Left cardiac atrium (tissue), 4 donors: ENCODE data around the gene R3HDM4. TPM values are rescaled to one million over a fixed set of nuclear protein-coding genes. Genes with fewer than 3 reads are reported as not detected.

Experiments
- ATAC-seq, 2 donors: fragments of 200-7000 bp; cut with Tn5 transposase; one replicate each; pipeline ENCODE4 v1.9.1; 2020; ENCODE audit warnings: mild to moderate bottlenecking in 2 of 2, moderate library complexity in 2 of 2
- DNase-seq: peaks from one replicate; pipeline ENCODE4 v3.0.0-alpha.2; 2020
- intact Hi-C, 2 donors: fragments of 100-400 bp; cut with DNase I; formaldehyde crosslinking; loops; one replicate each; pipeline versions ENCODE4 v1.14.1 to v1.15.1; 2022 to 2023
- total RNA-seq, 2 donors: library from RNA; stranded (reverse); fragmentation: NEBNext Ultra II Directional; extraction: Animal tissue kit (Norgen Biotek cat#: 25700); gene quantifications; one replicate each; pipeline ENCODE4 v1.2.1, GENCODE V29; 2021
- donor health status: DM: no; HTN: yes; CAD: no.
- donor health status: DM: no; HTN: yes; CAD: no; lungs with severe emphysema.
- donor health status: DM: yes; HTN: yes; CAD: no.
- donor health status: Dilated cardiomyopathy.

The R3HDM4 gene
- total RNA-seq, 2 donors from 2014 or later: 18.3 to 31.6 TPM

DNA sequence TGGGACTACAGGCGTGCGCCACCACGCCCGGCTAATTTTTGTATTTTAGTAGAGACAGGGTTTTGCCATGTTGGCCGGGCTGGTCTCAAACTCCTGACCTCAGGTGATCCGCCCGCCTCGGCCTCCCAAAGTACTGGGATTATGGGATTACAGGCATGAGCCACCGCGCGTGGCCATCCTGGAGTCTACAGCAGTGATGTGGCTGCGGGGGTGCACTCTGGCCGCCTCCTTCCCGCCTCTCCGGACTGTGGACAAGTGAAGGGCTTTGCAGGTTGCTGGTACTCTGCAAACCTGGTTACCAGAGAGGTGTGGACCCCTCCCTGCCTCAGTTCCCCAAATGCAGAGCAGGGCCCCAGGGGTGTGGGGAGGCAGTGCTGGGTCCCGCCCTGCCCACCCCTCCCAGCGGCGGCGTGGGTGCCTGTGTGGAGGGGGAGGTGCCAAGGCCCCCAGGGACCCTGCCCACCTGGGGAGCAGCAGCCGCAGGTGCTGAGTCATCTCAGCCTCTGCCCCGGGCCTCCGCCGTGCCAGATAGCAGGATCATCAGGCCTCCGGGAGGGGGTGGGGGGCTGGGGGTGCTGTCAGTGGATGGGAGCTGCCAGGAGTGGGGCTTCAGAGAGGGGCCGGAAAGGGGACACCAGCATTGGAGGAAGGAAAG is 36.0 kb upstream of the R3HDM4 start:
- DNase-seq: no peak
- no peak for ATAC-seq
- intact Hi-C loops: no loop called here

DNA sequence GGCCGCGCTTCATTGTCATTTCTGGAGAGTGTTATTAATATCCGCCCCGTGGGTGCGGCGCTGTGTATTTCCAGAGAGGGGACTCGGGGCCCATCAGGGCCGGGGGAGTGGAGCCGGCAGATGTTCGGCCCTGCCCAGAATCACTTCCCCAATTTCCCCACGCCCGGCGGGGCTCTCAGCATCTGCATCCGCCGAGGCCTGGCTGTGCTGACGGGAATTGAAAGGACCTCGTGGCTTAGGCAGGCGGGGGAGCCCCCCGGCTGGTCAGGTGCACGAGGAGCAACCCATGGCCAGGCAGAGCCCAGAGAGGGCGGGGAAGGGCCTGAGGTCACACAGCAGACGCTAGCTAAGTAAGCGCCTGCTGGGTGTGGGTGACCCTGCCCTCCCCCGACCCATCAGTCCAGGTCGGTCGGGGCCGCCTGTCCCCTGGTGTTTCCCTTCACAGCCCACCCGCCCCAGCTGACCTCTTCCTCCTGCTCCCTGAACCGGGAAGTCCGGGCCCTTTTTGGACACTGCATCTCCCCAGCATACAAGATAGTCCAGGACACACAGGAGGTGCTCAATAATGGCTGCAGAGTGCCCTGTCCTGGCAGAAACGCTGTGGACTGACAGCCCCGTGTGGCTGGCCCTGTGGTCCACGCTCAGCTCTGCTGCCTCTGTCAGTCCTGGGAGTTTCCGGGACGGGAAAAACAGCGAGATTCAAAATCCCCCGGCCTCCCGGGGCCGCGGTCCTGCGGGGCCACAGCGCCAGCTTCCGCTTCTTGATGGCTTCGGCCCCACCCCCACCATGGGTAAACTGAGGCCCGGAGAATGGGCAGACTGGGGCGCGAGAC is 34.9 kb upstream of the R3HDM4 start:
- peak; percentile 59 for DNase-seq

DNA sequence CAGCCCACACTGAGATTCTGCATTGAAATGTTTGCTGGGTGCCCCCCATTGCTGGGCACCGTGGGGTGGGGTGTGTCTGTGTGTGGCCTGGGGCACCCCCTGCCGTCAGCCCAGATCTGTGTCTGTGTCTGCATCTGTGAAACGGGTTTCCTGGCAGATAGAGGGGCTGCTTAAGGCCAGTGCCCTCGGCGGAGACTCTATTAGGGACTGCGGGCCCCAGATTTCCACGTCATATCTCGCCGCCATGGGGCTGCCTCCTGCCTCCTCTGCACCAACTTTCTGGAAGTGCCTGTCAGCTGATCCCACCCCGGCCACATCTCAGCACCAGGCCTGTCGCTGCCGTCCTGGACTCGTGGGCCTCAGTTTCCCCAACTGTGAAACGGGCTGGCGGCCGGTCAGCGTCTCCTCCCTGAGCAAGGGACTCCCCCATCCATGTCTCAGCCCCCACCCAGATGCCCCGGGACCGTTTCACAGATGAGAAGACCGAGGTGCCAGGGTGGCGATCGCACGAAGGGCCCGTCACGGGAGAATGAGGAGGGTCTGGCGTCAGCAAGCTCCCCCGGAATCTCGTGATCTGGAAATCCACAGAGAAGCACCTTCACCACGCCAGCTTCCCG is 34.2 kb upstream of the R3HDM4 start:
- intact Hi-C loops: no loop called here
- DNase-seq (no peak), ATAC-seq (no peak)

More for the DNA sequence above, 34.9 kb upstream of the R3HDM4 start:
- peak; percentile 65 to 74 for ATAC-seq
- intact Hi-C loops: no loop called here

DNA sequence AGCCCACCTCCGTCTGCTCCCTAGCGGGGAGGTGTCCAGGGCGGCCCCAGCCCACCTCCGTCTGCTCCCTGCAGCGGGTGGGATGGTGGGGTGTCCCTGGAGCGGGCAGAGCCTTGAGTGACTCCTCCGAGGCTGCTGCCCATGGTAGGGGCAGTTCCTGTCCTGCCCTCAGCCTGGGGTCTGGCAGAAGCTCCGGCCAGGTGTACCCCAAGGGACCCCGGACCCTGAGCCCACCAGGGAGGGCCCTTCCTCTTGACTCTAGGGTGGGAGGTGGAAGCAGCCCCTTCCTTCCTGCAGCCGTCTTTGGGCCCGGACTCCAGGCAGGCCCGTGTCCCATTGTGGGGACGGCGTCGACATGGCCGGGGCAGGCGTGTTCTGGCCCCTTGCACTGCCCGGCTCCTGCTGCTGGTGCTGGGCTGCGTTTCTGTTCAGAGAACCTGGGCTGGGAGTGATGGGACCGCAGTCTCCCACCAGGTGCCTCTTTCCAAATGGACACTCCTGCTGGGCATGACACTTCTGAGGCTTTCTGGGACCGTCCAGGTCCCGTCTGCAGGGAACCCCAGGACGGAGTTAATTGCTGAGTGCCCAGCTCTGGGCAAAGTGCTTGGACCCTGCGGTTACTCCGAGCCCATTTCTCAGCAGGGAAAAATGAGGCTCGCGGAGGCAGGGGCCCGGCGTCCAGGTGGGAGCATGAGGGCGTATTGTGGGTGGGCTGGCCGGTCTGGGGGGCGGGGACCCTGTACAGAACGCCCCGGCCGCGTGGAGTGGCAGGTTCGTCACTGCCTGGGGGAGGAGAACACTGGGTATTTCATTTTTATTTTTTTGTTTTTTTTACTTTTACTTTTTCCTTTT is 32.6 kb upstream of the R3HDM4 start:
- intact Hi-C loops: no loop called here
- ATAC-seq (no peak), DNase-seq (no peak)

GRCh38 chr19:944663-945241 is 31.7 kb upstream of the R3HDM4 start:
- no peak for ATAC-seq
- DNase-seq: no peak
- intact Hi-C loops: no loop called here

DNA sequence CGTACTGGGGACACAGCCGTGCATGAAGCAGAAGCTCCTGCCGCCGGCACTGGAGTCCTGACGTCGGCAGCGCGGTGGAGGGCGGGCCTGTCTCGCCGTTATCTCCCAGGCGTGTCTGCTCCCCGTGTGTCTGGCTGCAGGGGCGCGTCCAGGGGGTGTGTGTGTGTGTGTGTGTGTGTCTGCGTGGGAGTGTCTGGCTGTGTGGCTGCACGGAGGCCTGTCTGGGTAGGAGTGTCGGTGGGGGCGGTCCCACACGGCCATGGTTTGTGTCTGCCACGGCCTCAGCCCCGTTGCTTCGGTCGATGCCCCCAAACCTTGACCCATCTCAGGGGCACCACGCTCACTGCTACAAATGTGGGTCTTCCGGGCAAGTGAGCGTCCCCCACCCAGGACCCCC is 31.1 kb upstream of the R3HDM4 start:
- intact Hi-C loops: no loop called here
- ATAC-seq (peak in 1 of 2 donors; percentile 50), DNase-seq (peak; percentile 67)

DNA sequence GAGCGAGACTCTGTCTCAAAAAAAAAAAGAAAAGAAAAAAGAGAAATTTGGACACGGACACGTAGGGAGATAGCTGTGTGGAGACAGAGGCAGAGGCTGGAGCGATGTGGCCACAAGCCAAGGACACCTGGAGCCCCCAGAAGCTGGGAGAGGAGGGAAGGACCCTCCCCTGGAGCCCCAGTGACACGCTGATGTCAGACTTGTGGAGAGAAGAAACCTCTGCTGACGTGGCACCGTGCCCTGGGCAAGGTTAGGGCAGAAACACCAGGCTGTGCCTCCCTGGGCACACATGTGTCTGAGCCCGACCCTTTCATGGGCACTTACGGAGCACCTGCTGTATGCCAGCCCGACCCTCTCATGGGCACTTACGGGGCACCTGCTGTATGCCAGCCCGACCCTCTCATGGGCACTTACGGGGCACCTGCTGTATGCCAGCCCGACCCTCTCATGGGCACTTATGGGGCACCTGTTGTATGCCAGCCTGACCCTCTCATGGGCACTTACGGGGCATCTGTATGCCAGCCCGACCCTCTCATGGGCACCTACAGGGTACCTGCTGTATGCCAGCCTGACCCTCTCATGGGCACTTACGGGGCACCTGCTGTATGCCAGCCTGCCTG is 30.6 kb upstream of the R3HDM4 start:
- ATAC-seq: no peak
- DNase-seq: no peak
- intact Hi-C loops: no loop called here

GRCh38 chr19:942133-942645 is 29.2 kb upstream of the R3HDM4 start:
- ATAC-seq (no peak), DNase-seq (no peak)
- intact Hi-C loops: no loop called here

GRCh38 chr19:941292-942132 is 28.5 kb upstream of the R3HDM4 start:
- DNase-seq (no peak), ATAC-seq (no peak)
- intact Hi-C loops: no loop called here

DNA sequence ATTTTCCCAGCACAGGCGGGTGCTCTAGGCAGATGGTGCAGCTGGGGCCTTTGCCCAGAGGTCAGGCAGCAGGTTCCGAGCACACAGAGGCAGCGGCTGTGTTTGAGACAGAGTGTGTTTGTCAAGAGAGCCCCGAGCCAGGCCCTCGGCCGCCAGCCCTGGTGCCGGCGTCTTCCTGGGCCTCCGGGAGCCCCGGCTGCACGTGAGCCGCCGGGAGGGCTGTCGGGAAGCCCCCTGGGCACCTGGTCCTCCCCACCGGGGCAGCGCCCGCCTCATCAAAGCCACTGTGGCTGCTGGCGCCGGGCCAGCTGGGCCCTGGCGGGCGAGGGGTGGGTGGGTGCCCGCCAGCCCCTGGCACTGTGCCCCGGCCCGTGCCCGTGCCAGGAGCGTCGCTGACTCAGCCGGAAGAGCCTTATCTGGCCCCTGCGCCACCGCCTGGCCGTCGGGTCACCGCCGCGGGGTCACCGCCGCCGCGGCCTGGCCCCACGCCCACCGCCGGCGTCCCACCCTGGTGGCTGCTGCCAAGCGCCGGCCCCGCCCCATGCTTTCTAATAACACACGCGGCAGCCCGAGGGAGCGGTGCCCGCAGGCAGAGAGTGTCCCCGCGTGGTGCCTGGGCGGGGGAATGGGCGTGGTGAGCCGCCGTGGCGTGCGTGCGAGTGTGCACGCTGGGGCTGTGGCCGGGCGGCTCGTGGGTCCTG is 27.7 kb upstream of the R3HDM4 start:
- peak; percentile 76 to 86 for ATAC-seq
- intact Hi-C loops: no loop called here
- DNase-seq: peak; percentile 73

DNA sequence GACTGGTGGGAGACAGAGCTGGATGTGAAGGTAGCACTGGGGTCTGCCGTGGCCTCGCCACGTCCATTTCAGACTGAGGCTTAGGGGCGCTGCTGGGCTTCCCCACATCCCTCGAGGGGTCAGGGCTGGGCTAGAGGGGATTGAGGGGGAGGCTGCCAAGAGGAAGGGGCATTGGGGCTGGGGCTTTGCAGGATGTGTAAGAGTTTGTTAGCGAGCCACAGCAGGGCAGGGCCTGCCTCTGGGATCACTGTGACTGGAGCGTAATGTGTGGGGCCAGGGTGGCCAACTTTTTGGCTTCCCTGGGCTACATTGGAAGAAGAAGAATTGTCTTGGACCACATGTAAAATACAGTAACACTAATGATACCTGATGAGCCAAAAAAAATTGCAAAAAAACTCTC is 26.9 kb upstream of the R3HDM4 start:
- DNase-seq: no peak
- intact Hi-C loops: no loop called here
- no peak for ATAC-seq

DNA sequence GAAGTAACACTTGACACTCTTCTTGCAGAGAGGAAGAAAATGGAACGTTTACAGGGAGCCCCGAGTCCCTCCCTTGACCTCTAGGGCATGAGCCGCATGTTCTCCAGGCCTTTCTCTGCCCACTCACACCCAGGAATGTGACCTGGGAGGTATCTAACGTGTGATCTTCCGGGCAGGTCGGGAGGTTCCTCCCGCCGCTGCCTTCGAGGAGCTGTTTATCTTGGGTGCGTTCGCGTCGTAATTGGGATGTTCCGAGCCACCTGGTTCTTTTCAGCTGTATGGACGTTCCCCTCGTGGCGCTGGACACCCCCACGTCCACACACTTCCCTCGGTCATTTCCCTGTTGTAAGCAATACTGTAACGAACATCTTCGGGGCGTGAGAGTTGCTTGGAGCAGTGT is 26.4 kb upstream of the R3HDM4 start:
- ATAC-seq (no peak), DNase-seq (no peak)
- intact Hi-C loops: no loop called here

DNA sequence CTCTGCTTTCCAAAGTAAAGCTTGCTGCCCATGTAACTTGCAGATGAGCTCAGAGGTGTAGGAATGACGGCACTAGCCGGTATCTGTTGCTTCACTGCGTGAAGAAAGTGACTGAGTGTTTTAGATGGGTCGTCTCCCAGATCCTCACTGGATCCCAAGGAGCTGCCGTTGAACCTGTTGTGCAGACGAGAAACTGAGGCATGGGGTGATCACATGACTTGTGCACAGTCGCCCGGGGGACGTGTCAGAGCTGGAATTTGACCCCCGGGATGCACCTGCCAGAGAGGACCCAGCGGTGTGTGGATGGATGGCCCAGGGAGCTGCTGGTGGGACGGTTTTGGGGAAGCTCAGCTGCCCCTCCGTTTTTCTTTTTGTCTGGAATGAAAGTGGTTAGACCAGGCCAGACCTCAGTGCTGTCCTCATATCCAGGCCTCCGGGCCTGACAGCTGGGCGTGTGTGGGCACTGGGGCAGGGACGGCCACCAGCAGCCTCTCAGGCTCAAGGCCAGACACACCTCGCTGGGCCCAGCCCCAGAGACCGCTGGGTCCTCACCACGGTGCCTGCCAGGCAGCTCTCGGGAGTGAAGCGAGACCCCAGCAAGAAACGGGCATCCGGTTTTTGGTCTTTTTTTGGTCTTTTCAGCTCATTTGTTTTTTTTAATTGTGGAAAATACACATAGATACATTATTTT is 25.4 kb upstream of the R3HDM4 start:
- intact Hi-C loops: no loop called here
- ATAC-seq (no peak), DNase-seq (no peak)

GRCh38 chr19:937259-937694 is 24.3 kb upstream of the R3HDM4 start:
- DNase-seq (no peak), ATAC-seq (no peak)
- intact Hi-C loops: no loop called here

- ATAC-seq: no peak
- intact Hi-C loops: no loop called here
Observed at GRCh38 chr19:936175-936546, 23.1 kb upstream of the R3HDM4 start.

GRCh38 chr19:934865-935479 is 22.0 kb upstream of the R3HDM4 start:
- ATAC-seq (peak; percentile 92 to 94), DNase-seq (peak; percentile 90)
- intact Hi-C loops: no loop called here

More at GRCh38 chr19:936175-936546, 23.1 kb upstream of the R3HDM4 start:
- DNase-seq: no peak
